ENCODE results near the gene PRIM2. TPM values are rescaled to one million over a fixed set of nuclear protein-coding genes. Genes with fewer than 3 reads are reported as not detected.
"Not testable (repeated sequence)": the region's sequence is repeated elsewhere in the genome, so short reads cannot be mapped to it uniquely, and the experiment has no call there.

PRIM2 gene
- total RNA-seq, 1 donor from 2014 or later = 10.2 TPM

GRCh38 chr6:57577023-57577422, 259.6 kb downstream of the PRIM2 start:
- DNase-seq (ENCODE audit: extremely low read depth, low read depth, low spot score) = not testable (repeated sequence)

GRCh38 chr6:57579489-57579888, 262.1 kb downstream of the PRIM2 start:
- not testable (repeated sequence) for DNase-seq (ENCODE audit: extremely low read depth, low read depth, low spot score)

GRCh38 chr6:57581586-57581985, 264.2 kb downstream of the PRIM2 start:
- not testable (repeated sequence) for DNase-seq (ENCODE audit: extremely low read depth, low read depth, low spot score)

GRCh38 chr6:57601105-57601504, 283.7 kb downstream of the PRIM2 start:
- DNase-seq (ENCODE audit: extremely low read depth, low read depth, low spot score) = not testable (repeated sequence)

GRCh38 chr6:57605303-57605702, 287.9 kb downstream of the PRIM2 start:
- DNase-seq (ENCODE audit: extremely low read depth, low read depth, low spot score) = peak; percentile 7

DNA sequence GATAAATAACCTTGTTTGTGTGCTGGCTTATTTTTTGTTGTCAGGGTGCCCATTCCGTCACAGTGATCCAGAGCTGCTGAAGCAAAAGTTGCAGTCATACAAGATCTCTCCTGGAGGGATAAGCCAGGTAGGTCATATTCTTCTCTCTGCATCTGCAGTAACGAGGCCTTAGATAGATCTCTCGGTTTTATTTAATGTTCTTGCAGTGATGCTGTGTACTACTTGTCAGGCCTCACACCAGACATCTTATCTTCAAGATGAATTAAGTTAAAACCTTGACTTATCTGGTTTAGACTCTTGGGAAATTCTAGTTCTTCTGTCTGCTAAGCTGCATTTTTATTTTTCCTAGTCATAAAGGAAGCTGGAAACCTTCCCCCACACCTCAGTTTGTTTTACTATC, 288.9 kb downstream of the PRIM2 start:
- DNase-seq (ENCODE audit: extremely low read depth, low read depth, low spot score) = not testable (repeated sequence)

DNA sequence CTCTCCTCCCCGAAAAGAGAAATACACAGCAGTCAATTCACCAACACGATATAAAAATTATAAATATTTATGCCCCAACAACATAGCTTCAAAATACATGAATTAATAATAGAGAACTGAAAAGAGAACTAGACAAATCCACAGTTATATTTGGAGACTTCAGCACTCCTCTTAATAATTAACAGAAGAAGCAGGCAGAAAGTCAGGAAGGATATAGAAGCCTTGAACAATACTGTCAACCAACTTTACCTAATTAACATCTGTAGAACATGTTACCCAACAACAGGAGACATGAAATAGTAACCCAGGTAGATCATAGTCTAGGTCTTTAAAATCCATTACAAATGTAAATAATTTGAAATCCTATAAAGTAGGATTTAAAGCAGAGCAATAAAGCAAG, 293.2 kb downstream of the PRIM2 start:
- not testable (repeated sequence) for DNase-seq (ENCODE audit: extremely low read depth, low read depth, low spot score)

DNA sequence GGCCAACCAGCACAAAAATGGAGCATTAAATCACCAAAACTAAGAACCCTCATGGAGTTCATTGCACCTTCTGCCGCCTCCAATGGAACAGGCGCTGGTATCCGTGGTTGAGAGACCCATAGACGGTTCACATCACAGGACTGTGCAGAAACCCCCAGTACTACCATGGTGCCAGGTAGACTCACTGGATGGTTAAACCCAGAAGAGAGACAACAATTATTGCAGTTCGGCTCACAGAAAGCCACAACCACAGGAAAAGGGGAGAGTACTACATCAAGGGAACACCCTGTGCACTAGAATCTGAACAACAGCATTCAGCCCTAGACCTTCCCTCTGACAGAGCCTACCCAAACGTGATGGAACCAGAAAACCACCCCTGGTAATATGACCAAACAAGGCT, 301.5 kb downstream of the PRIM2 start:
- DNase-seq (ENCODE audit: extremely low read depth, low read depth, low spot score) = not testable (repeated sequence)

GRCh38 chr6:57631773-57632172, 314.3 kb downstream of the PRIM2 start:
- DNase-seq (ENCODE audit: extremely low read depth, low read depth, low spot score) = not testable (repeated sequence)

GRCh38 chr6:57658526-57658925, 341.1 kb downstream of the PRIM2 start:
- not testable (repeated sequence) for DNase-seq (ENCODE audit: extremely low read depth, low read depth, low spot score)

GRCh38 chr6:57659794-57660193, 342.4 kb downstream of the PRIM2 start:
- not testable (repeated sequence) for DNase-seq (ENCODE audit: extremely low read depth, low read depth, low spot score)

DNA sequence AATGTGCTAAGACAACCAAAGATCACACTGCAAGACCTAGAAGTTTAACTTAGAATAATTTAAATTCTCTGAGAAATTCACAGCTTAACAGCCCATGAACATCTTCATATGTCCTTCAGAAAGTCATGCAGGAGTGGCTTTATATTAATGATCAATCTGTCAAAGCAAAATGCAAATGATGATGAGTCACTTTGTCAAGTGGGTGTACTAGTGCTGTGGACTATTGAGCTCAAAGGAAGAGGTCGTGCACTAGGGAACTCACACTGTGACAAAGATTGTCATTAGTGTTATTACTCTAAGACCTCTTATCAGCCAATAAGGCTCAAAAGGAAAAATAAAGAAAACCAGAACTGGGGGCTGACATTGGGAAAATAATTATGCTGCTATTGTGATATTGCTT, 343.5 kb downstream of the PRIM2 start:
- DNase-seq (ENCODE audit: extremely low read depth, low read depth, low spot score) = not testable (repeated sequence)

GRCh38 chr6:57668108-57668507, 350.7 kb downstream of the PRIM2 start:
- DNase-seq (ENCODE audit: extremely low read depth, low read depth, low spot score) = not testable (repeated sequence)

- not testable (repeated sequence) for DNase-seq (ENCODE audit: extremely low read depth, low read depth, low spot score)
Measured at GRCh38 chr6:57671237-57671636, 353.8 kb downstream of the PRIM2 start.

DNA sequence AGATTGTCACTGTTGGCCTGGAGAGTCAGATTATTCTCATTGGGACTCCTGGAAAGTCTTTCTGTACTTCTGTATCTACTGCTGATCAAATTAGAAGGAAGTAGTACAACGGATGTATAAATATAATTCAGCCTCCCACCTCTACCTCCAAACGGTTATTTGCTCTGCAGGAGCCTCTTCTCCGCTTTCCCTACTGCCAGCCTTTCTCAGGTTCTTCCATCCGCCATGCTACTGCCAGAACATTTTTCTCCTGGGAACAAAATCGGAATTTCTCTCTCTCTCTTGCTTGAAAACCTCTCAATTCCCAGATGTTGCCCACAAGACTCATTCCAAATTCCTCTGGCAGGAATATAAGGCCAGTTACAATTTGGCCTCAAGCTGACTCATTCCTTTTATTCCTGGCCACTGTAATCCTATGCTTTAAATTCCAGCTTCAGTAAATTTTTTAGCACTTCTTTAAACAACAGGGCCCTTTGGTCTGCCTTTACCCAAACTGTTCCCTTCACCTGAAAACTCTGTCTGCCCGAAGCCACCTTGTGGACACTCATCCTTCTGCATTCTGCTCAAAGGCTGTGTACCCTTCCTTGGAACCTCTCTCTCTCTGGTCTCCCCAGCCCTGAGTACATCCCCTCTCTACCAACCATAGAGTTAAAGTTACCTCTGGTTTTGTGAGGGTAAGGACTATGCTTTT, 354.7 kb downstream of the PRIM2 start:
- not testable (repeated sequence) for DNase-seq (ENCODE audit: extremely low read depth, low read depth, low spot score)

GRCh38 chr6:57673281-57673680, 355.9 kb downstream of the PRIM2 start:
- DNase-seq (ENCODE audit: extremely low read depth, low read depth, low spot score) = not testable (repeated sequence)

DNA sequence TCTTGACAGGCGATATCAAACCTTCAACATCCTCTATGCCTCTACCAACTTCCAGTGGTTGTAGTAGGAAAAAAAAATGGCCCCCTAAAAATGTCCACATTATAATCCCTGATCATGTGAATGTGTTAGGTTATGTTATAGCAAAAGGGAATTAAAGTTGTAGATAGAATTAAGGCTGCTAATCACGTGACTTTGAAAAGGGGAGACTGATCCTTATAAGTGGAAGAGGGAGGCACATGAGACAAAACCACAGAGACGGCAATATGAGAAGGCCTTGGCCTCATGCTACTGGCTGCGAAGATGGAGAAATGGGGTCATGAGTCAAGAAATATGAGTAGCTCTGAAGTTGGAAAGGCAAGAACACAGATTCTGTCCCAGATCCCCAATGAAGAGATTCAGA, 358.0 kb downstream of the PRIM2 start:
- not testable (repeated sequence) for DNase-seq (ENCODE audit: extremely low read depth, low read depth, low spot score)

DNA sequence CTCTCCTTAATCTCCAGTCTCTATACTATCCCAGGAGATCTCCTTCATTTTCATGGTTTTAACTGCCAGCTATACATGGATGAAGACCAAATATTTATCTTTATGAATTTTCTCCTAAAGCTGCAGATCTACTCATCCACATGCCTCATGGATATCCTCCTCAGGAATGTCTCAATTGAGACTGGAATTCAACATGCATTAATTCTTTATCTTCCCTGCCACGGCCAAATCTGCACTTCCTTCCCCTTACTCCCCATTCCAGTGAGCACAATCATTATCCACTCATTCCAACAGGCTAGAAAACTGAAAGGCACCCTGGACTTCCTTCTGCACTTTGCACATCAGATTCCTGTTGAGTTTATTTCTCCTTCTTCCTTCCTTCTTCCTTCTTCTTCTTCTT, 379.0 kb downstream of the PRIM2 start:
- DNase-seq (ENCODE audit: extremely low read depth, low read depth, low spot score) = not testable (repeated sequence)

Other genes starting within 250 kb of the PRIM2 start
- 32.5 and 40.0 TPM in 2 replicates for gene ZNF451, start 227.4 kb upstream of the PRIM2 start, total RNA-seq
- 3.7 and 4.0 TPM in 2 replicates for gene BAG2, start 145.3 kb upstream of the PRIM2 start, total RNA-seq
- 8.5 and 9.4 TPM in 2 replicates for gene RAB23, start 95.3 kb upstream of the PRIM2 start, total RNA-seq

Measured in glomerular endothelial cell (primary cell).